Midbrain (tissue), 1 donor: ENCODE data around the gene CACNA1G.
A peak's percentile ranks its signal among the peaks of the same experiment; 100 is the strongest.

Experiments
- DNase-seq: peaks from one replicate; lab custom pipeline; 2025; lab: John Stamatoyannopoulos, UW

The CACNA1G gene

GRCh38 chr17:50560185-50560824, at the start of gene CACNA1G:
Gene CACNA1G (plus strand): TSS chr17:50560715. CDS start chr17:50561460, 745 bp downstream.
- peak; percentile 69 for DNase-seq

GRCh38 chr17:50511058-50511457, 49.5 kb upstream of the CACNA1G start:
- DNase-seq: no peak

GRCh38 chr17:50513495-50513894, 47.0 kb upstream of the CACNA1G start:
- no peak for DNase-seq

GRCh38 chr17:50514388-50514787, 46.1 kb upstream of the CACNA1G start:
- DNase-seq: no peak

GRCh38 chr17:50514936-50515702, 45.4 kb upstream of the CACNA1G start:
- no peak for DNase-seq

- DNase-seq: no peak
Observed at GRCh38 chr17:50517011-50517410, 43.5 kb upstream of the CACNA1G start.

GRCh38 chr17:50517504-50518383, 42.8 kb upstream of the CACNA1G start:
- no peak for DNase-seq

GRCh38 chr17:50518384-50519023, 42.0 kb upstream of the CACNA1G start:
- DNase-seq: no peak

- no peak for DNase-seq
Observed at GRCh38 chr17:50519141-50519834, 41.2 kb upstream of the CACNA1G start.

GRCh38 chr17:50520483-50520882, 40.0 kb upstream of the CACNA1G start:
- DNase-seq: no peak

GRCh38 chr17:50521514-50521913, 39.0 kb upstream of the CACNA1G start:
- DNase-seq: no peak

- no peak for DNase-seq
Observed at GRCh38 chr17:50522766-50523165, 37.7 kb upstream of the CACNA1G start.

GRCh38 chr17:50523208-50523607, 37.3 kb upstream of the CACNA1G start:
- DNase-seq: no peak

- no peak for DNase-seq
Observed at GRCh38 chr17:50524838-50525237, 35.7 kb upstream of the CACNA1G start.

- no peak for DNase-seq
Observed at GRCh38 chr17:50527155-50527762, 33.3 kb upstream of the CACNA1G start.

- DNase-seq: no peak
Observed at GRCh38 chr17:50527949-50528474, 32.5 kb upstream of the CACNA1G start.

GRCh38 chr17:50529849-50530248, 30.7 kb upstream of the CACNA1G start:
- DNase-seq: no peak

- no peak for DNase-seq
Observed at GRCh38 chr17:50531428-50532025, 29.0 kb upstream of the CACNA1G start.

GRCh38 chr17:50532452-50533024, 28.0 kb upstream of the CACNA1G start, which contains the start of gene EPN3:
Gene EPN3 (plus strand): TSS chr17:50532735. CDS start chr17:50536557, 3,822 bp downstream.
- no peak for DNase-seq

- no peak for DNase-seq
Observed at GRCh38 chr17:50533185-50533584, 27.3 kb upstream of the CACNA1G start.
